Nephron progenitor cell (in vitro differentiated cells): Measurements from ENCODE around the gene ZNF280D.

Experiments
- DNase-seq: peaks from one replicate; pipeline ENCODE4 v3.0.0; 2021
- H3K27ac Mint-ChIP-seq: 2 replicates; pipeline ENCODE4 v1.8.0; 2021; ENCODE audit warnings: mild to moderate bottlenecking, moderate library complexity, mixed read lengths
- H3K27me3 Mint-ChIP-seq: 2 replicates; pipeline ENCODE4 v1.8.0; 2021; ENCODE audit warnings: mild to moderate bottlenecking, low read depth, mixed read lengths; ENCODE audit not compliant: poor library complexity
- H3K36me3 Mint-ChIP-seq: 2 replicates; pipeline ENCODE4 v1.8.0; 2021; ENCODE audit warnings: low read depth, mixed read lengths
- H3K4me1 Mint-ChIP-seq: 2 replicates; pipeline ENCODE4 v1.8.0; 2021; ENCODE audit warnings: mixed read lengths
- H3K4me3 Mint-ChIP-seq: 2 replicates; pipeline ENCODE4 v1.8.0; 2021; ENCODE audit warnings: mild to moderate bottlenecking, moderate library complexity, mixed read lengths
- H3K9me3 Mint-ChIP-seq: 2 replicates; pipeline ENCODE4 v1.8.0; 2021; ENCODE audit warnings: mild to moderate bottlenecking, moderate library complexity, mixed read lengths
- TF ChIP-seq, protein P1 (sequence below): fragments of 200-600 bp; sonication (generic); IDR thresholded peaks from 2 replicates; pipeline ENCODE4 v1.5.0; 2021; ENCODE audit warnings: antibody characterized with exemption

Gene ZNF280D

DNA sequence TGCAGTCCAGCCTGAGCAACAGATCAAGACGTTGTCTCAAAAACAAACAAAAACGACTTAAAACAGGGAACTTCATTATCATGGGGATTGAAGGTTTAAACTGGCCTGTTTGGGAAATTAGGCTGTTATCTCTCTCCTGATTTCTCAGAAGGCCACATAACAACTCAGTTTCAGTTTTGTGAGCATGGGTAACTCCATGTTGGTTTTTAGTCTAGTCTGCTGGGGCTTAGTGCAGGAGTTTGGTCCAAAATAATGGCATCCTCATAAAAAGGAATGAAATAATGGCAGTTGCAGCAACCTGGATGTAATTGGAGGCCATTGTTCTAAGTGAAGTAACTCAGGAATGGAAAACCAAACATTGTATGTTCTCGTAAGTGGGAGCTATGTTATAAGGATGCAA, 2.3 kb upstream of the ZNF280D start:
- H3K4me3 Mint-ChIP-seq, result peak overlapping the region; percentile 30
- DNase-seq, result no peak
- H3K27ac Mint-ChIP-seq, result peak overlapping the region; percentile 34
- H3K36me3 Mint-ChIP-seq, result peaks cover 20% of the 10 kb centered on the region
- peaks cover 15% of the 10 kb centered on the region for H3K4me1 Mint-ChIP-seq
- TF ChIP-seq, protein P1, sequence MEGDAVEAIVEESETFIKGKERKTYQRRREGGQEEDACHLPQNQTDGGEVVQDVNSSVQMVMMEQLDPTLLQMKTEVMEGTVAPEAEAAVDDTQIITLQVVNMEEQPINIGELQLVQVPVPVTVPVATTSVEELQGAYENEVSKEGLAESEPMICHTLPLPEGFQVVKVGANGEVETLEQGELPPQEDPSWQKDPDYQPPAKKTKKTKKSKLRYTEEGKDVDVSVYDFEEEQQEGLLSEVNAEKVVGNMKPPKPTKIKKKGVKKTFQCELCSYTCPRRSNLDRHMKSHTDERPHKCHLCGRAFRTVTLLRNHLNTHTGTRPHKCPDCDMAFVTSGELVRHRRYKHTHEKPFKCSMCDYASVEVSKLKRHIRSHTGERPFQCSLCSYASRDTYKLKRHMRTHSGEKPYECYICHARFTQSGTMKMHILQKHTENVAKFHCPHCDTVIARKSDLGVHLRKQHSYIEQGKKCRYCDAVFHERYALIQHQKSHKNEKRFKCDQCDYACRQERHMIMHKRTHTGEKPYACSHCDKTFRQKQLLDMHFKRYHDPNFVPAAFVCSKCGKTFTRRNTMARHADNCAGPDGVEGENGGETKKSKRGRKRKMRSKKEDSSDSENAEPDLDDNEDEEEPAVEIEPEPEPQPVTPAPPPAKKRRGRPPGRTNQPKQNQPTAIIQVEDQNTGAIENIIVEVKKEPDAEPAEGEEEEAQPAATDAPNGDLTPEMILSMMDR, result no peak
- peaks cover 3% of the 10 kb centered on the region for H3K27me3 Mint-ChIP-seq
- H3K9me3 Mint-ChIP-seq, result peaks cover 28% of the 10 kb centered on the region

DNA sequence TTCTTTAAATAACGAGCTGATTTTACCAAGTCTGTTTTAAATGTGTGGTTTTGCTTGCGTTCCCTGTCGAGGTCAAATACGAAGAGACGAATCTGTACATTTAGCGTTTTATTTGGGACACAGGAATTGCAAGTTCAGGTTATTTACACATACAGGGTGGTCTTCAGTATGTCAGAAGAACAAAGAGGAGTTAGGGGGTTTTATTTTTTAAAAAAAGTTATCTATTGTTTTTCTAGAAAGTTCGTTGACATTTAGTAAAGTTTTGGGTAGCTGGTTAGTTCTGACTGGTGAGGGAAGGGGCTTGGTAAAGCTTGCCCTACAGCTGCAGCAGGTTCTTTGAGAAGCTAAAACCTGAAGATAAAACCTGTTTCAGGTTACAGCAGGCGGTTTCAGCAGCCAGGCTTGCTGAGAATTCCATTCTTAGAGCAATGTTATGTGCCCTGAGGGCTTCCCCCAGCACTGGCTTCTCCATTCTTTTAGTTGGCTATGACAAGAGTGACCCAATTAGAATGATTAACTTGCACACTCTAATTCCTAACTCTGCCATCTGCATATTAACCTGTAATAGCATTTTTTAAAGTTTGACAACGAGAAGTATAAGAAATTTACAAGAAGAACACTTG, 815 bp upstream of the ZNF280D start:
- Mint-ChIP-seq H3K4me3 (no peak overlapping the region), H3K27ac (no peak overlapping the region), H3K4me1 (peaks cover 11% of the 10 kb centered on the region), H3K9me3 (peaks cover 28% of the 10 kb centered on the region), H3K36me3 (peaks cover 24% of the 10 kb centered on the region), H3K27me3 (peaks cover 4% of the 10 kb centered on the region)
- DNase-seq, result no peak
- TF ChIP-seq, protein P1, result no peak

DNA sequence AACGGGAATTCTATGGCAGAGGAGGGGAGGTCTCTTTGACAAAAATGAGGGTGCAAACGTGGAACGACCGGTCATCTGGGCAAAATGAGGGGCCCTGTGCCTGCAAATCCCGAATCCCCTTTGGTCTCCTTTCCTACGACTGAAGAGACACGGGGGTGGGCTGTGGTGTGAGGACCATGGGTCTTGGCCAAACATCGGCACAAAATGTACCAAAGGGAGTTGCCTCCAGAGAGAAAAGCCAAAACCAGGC, 498 bp downstream of the ZNF280D start:
- Mint-ChIP-seq H3K4me3 (peak overlapping the region; percentile 78), H3K4me1 (peaks cover 11% of the 10 kb centered on the region), H3K9me3 (peaks cover 28% of the 10 kb centered on the region), H3K27me3 (peaks cover 4% of the 10 kb centered on the region), H3K27ac (peak overlapping the region; percentile 97), H3K36me3 (peaks cover 25% of the 10 kb centered on the region)
- TF ChIP-seq, protein P1, result no peak
- DNase-seq, result no peak

DNA sequence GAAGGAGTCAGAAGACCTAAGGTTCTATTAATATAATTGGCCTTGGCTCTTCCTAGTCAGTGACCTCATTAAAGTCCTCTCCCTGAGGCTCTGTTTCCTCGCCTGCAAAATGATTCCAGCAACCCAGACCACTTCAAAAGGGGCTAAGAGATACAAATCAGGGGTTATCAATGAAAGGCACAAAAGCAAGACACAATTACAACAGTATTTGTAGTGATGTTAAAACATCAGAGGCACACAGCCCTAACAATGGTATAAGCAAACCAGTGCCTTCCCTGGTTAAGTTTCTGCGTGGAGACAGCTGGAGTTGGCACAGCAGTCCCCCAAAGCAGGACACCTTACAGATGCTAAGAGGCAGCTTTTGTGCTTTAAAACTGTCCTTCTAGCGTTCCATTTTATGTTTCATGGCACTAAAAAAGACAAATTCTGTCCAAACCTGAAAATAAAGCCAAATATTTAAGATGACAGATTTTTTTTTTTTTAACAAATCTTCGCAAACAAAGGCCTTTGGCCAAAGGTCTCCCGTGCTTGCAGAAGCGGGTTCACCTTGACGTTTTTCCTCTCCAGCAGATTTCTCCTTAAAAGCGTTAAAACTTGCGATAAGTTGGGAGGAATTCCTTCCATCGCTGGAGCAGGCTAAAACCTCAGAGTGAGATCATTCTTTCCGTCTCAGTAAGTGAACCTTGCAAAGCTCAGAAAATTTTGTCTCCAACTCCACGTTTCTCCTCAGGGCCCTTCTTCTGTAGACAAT, 999 bp downstream of the ZNF280D start:
- no peak for DNase-seq
- Mint-ChIP-seq H3K4me3 (peak overlapping the region; percentile 78), H3K4me1 (peaks cover 11% of the 10 kb centered on the region), H3K36me3 (peaks cover 25% of the 10 kb centered on the region), H3K27ac (peak overlapping the region; percentile 97), H3K9me3 (peaks cover 28% of the 10 kb centered on the region), H3K27me3 (peaks cover 4% of the 10 kb centered on the region)
- TF ChIP-seq, protein P1, result no peak

DNA sequence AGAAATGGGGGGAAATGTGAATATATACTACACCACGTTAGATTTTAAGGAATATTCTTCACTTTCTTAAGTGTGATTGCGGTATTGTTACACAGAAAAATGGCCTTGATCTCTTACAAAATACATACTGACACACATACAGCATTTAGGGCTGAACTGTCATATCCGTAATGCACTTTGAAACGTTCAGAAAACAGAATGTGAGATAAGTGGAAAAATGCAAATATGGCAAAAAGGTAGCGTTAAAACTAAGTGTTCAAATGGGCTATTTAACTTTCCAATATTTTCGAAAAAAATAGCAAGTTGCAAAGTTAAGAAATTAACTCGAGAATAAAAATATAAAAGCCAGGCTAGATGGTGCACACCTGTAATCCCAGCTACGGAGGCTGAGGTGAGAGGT, 1.8 kb downstream of the ZNF280D start:
- Mint-ChIP-seq H3K27me3 (peaks cover 4% of the 10 kb centered on the region), H3K4me1 (peaks cover 11% of the 10 kb centered on the region), H3K9me3 (peaks cover 28% of the 10 kb centered on the region), H3K4me3 (peak overlapping the region; percentile 78), H3K36me3 (peaks cover 30% of the 10 kb centered on the region), H3K27ac (no peak overlapping the region)
- DNase-seq, result no peak
- TF ChIP-seq, protein P1, result no peak

DNA sequence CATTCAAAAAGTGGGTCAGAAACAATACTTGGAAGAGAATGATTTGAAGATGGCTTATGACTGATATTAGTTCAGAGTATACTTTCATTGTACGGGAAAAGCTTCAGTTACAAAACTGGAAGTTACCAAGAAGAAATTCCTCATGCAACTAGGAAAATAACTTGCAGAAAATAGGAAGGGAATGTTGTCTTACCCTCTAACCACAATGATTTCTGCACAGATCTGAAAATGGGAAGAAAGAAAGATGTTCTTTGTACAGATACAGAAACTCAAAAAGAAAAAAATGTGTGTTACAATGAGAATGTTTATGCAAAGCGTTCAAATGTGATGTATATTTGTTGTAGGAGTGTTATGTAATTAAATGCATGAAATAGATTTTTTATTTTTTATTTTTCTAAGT, 3.7 kb downstream of the ZNF280D start:
- no peak for DNase-seq
- Mint-ChIP-seq H3K4me3 (no peak overlapping the region), H3K36me3 (peaks cover 23% of the 10 kb centered on the region), H3K9me3 (peaks cover 14% of the 10 kb centered on the region), H3K4me1 (peaks cover 6% of the 10 kb centered on the region), H3K27me3 (peaks cover 4% of the 10 kb centered on the region), H3K27ac (no peak overlapping the region)
- TF ChIP-seq, protein P1, result no peak
